Left ventricle myocardium inferior (tissue), 1 donor: ENCODE results near the gene NT5DC1. TPM values are rescaled to one million over a fixed set of nuclear protein-coding genes. Genes with fewer than 3 reads are reported as not detected.

ENCODE experiments used
- DNase-seq: peaks from one replicate; pipeline ENCODE4 v3.0.0-alpha.2; 2020
- H3K27ac ChIP-seq: fragments of 200-600 bp; replicated peaks from 2 replicates; pipeline ENCODE4 v1.8.0; 2021
- H3K27me3 ChIP-seq: fragments of 200-600 bp; 2 replicates; pipeline ENCODE4 v1.8.0; 2021; ENCODE audit warnings: low read depth
- H3K36me3 ChIP-seq: fragments of 200-600 bp; 2 replicates; pipeline ENCODE4 v1.8.0; 2021
- H3K4me1 ChIP-seq: fragments of 200-600 bp; 2 replicates; pipeline ENCODE4 v1.8.0; 2021
- H3K4me3 ChIP-seq: fragments of 200-600 bp; 2 replicates; pipeline ENCODE4 v1.8.0; 2021; ENCODE audit warnings: mild to moderate bottlenecking, moderate library complexity
- H3K9me3 ChIP-seq: fragments of 200-600 bp; replicated peaks from 2 replicates; pipeline ENCODE4 v1.8.0; 2021
- CTCF ChIP-seq: fragments of 200-600 bp; IDR thresholded peaks from 2 replicates; pipeline ENCODE4 v1.8.0; 2021; ENCODE audit warnings: antibody characterized with exemption, mild to moderate bottlenecking, borderline replicate concordance
- intact Hi-C: fragments of 100-400 bp; cut with micrococcal nuclease; formaldehyde crosslinking; loops from one replicate; pipeline ENCODE4 v1.11.0; 2022
- total RNA-seq: library from RNA; stranded (reverse); fragmentation: NEBNext Ultra II Directional; extraction: Animal tissue kit (Norgen Biotek cat#: 25700); gene quantifications from one replicate; pipeline ENCODE4 v1.2.1, GENCODE V29; 2021
- donor health status: DM: no; HTN: yes; CAD: no; lungs with severe emphysema.

The NT5DC1 gene
- total RNA-seq, 1 donor from 2014 or later = 64.3 TPM

- no peak for TF ChIP-seq CTCF
- no peak overlapping the region for H3K4me3 ChIP-seq
- peaks cover 9% of the 10 kb centered on the region for H3K36me3 ChIP-seq
- H3K4me1 ChIP-seq = peaks cover 17% of the 10 kb centered on the region
- no peak for DNase-seq
- H3K9me3 ChIP-seq = peaks cover 26% of the 10 kb centered on the region
- no peak overlapping the region for H3K27ac ChIP-seq
- intact Hi-C loops = no loop called here
- H3K27me3 ChIP-seq = no peaks in the 10 kb centered on the region
Observed at GRCh38 chr6:116170358-116171057, 69.9 kb downstream of the NT5DC1 start.

- intact Hi-C loops = no loop called here
- H3K9me3 ChIP-seq = peaks cover 23% of the 10 kb centered on the region
- H3K4me1 ChIP-seq = peaks cover 8% of the 10 kb centered on the region
- no peaks in the 10 kb centered on the region for H3K27me3 ChIP-seq
- TF ChIP-seq CTCF = no peak
- H3K4me3 ChIP-seq = no peak overlapping the region
- no peak for DNase-seq
- no peak overlapping the region for H3K27ac ChIP-seq
- peaks cover 17% of the 10 kb centered on the region for H3K36me3 ChIP-seq
Observed at GRCh38 chr6:116173928-116174327, 73.3 kb downstream of the NT5DC1 start.

- H3K4me3 ChIP-seq = no peak overlapping the region
- H3K27me3 ChIP-seq = no peaks in the 10 kb centered on the region
- H3K36me3 ChIP-seq = peaks cover 17% of the 10 kb centered on the region
- peaks cover 23% of the 10 kb centered on the region for H3K9me3 ChIP-seq
- TF ChIP-seq CTCF = no peak
- no peak overlapping the region for H3K27ac ChIP-seq
- no peak for DNase-seq
- intact Hi-C loops = no loop called here
- H3K4me1 ChIP-seq = peaks cover 7% of the 10 kb centered on the region
Observed at GRCh38 chr6:116175344-116175743, 74.7 kb downstream of the NT5DC1 start.

GRCh38 chr6:116176596-116176995, 75.9 kb downstream of the NT5DC1 start:
- peaks cover 23% of the 10 kb centered on the region for H3K9me3 ChIP-seq
- no peak overlapping the region for H3K4me3 ChIP-seq
- no peaks in the 10 kb centered on the region for H3K27me3 ChIP-seq
- H3K4me1 ChIP-seq = peaks cover 3% of the 10 kb centered on the region
- H3K27ac ChIP-seq = no peak overlapping the region
- DNase-seq = no peak
- no peak for TF ChIP-seq CTCF
- intact Hi-C loops = no loop called here
- peaks cover 17% of the 10 kb centered on the region for H3K36me3 ChIP-seq

GRCh38 chr6:116180375-116180774, 79.7 kb downstream of the NT5DC1 start:
- Histone ChIP-seq H3K9me3 (peaks cover 19% of the 10 kb centered on the region), H3K4me3 (no peak overlapping the region)

More at GRCh38 chr6:116180375-116180774, 79.7 kb downstream of the NT5DC1 start:
- Histone ChIP-seq H3K27ac (no peak overlapping the region), H3K36me3 (peaks cover 9% of the 10 kb centered on the region), H3K4me1 (peaks cover 3% of the 10 kb centered on the region), H3K27me3 (no peaks in the 10 kb centered on the region)
- no peak for DNase-seq
- intact Hi-C loops = no loop called here
- no peak for TF ChIP-seq CTCF
